ENCODE results near the gene P3H2. TPM values are rescaled to one million over a fixed set of nuclear protein-coding genes. Genes with fewer than 3 reads are reported as not detected.

Gene P3H2
- total and polyA plus RNA-seq, 2 donors (not counting 1 experiment from before 2014, with no cell fraction given): not detected

- CTCF ChIA-PET: interaction anchor here (1.0 kb wide), 1 partner anchor 10 kb away, joined by 3 read pairs; no protein-coding TSS in a partner anchor
- no peaks in the 10 kb centered on the region for H3K9me3 ChIP-seq (ENCODE audit: control extremely low read depth in 1 of 3, control insufficient read depth in 2 of 3, insufficient read depth in 1 of 3, low read length in 2 of 3)
Observed at GRCh38 chr3:190076136-190076535, 44.6 kb downstream of the P3H2 start.

DNA sequence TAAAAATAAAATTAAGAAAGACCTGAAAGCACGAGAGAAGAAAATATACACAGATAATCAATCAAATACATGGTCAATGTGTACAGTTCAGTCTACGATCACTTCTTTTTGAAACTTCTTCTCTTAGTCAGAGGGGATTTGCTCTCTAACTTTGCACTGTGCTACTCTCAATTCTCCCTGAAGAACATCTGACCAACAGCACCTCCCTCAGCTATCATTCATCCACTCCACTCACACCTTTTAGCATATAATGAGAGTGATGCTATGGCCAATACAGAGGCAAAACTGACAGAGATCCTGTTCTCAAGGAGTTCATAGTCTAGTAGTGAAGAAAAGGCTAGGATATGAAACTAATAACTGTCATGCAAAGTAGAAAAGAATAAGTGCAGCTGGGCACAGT lies 45.9 kb downstream of the P3H2 start:
- no peak overlapping the region for H3K4me2 ChIP-seq (replicated peaks; ENCODE audit: low read depth, low read length, poor library complexity, severe bottlenecking)
- ChIA-PET POLR2A (no interaction called here), CTCF (interaction anchor here (1.2 kb wide), 1 partner anchor 8 kb away, joined by 3 read pairs; no protein-coding TSS in a partner anchor)
- Mint-ChIP-seq H3K9me3 (ENCODE audit: insufficient read depth) (no peaks in the 10 kb centered on the region), H3K4me1 (no peaks in the 10 kb centered on the region), H3K4me3 (no peak overlapping the region), H3K27ac (no peak overlapping the region), H3K27me3 (peaks cover 4% of the 10 kb centered on the region)
- no peak overlapping the region for H3K4me3 ChIP-seq (ENCODE audit: control extremely low read depth in 1 of 5, extremely low read depth in 1 of 5, insufficient read depth in 1 of 5, low read depth in 2 of 5, low read length in 4 of 5)
- no CpG with 5 or more reads among the region's 2 CpGs for WGBS (ENCODE audit: insufficient coverage)
- H4K20me1 ChIP-seq (ENCODE audit: control insufficient read depth, insufficient read depth, low read length, poor library complexity, severe bottlenecking): no peaks in the 10 kb centered on the region
- no peaks in the 10 kb centered on the region for H3K27me3 ChIP-seq (replicated peaks in 1 of 4; ENCODE audit: control extremely low read depth in 1 of 4, control insufficient read depth in 3 of 4, insufficient read depth in 4 of 4, low read length in 3 of 4)
- intact Hi-C loops (cut with micrococcal nuclease): no loop called here
- TF ChIP-seq CTCF (IDR thresholded peaks at IDR 0.05) (no peak), EZH2 (IDR thresholded peaks at IDR 0.05; ENCODE audit: borderline replicate concordance, insufficient read depth, low read depth, low read length, poor library complexity, severe bottlenecking) (no peak)
- no peaks in the 10 kb centered on the region for H3K36me3 ChIP-seq (replicated peaks in 1 of 2; ENCODE audit: control extremely low read depth in 1 of 2, control insufficient read depth in 1 of 2, extremely low read depth in 1 of 2, insufficient read depth in 2 of 2, low read length in 1 of 2)
- H3K9me3 ChIP-seq (ENCODE audit: control extremely low read depth in 1 of 3, control insufficient read depth in 2 of 3, insufficient read depth in 1 of 3, low read length in 2 of 3): no peaks in the 10 kb centered on the region
- no peak overlapping the region for H3K27ac ChIP-seq (ENCODE audit: low read length in 2 of 2)
- DNase-seq: no peak
- no peak overlapping the region for H2AFZ ChIP-seq (ENCODE audit: insufficient read depth, low read depth, low read length, poor library complexity, severe bottlenecking)
- H3K79me2 ChIP-seq (ENCODE audit: control insufficient read depth, insufficient read depth, low read length): no peaks in the 10 kb centered on the region
- no peak for ATAC-seq (ENCODE audit: low read depth)
- no peaks in the 10 kb centered on the region for H3K4me1 ChIP-seq (ENCODE audit: control insufficient read depth in 2 of 2, insufficient read depth in 2 of 2, low read length in 2 of 2)
- no peak overlapping the region for H3K9ac ChIP-seq (ENCODE audit: low read length)

More at GRCh38 chr3:190076136-190076535, 44.6 kb downstream of the P3H2 start:
- H3K4me3 ChIP-seq (ENCODE audit: control extremely low read depth in 1 of 5, extremely low read depth in 1 of 5, insufficient read depth in 1 of 5, low read depth in 2 of 5, low read length in 4 of 5): no peak overlapping the region
- no peaks in the 10 kb centered on the region for H3K27me3 ChIP-seq (replicated peaks in 1 of 4; ENCODE audit: control extremely low read depth in 1 of 4, control insufficient read depth in 3 of 4, insufficient read depth in 4 of 4, low read length in 3 of 4)
- no peak overlapping the region for H3K4me2 ChIP-seq (replicated peaks; ENCODE audit: low read depth, low read length, poor library complexity, severe bottlenecking)
- no peaks in the 10 kb centered on the region for H3K79me2 ChIP-seq (ENCODE audit: control insufficient read depth, insufficient read depth, low read length)
- Mint-ChIP-seq H3K9me3 (ENCODE audit: insufficient read depth) (peaks cover 3% of the 10 kb centered on the region), H3K4me1 (no peaks in the 10 kb centered on the region), H3K27me3 (peaks cover 8% of the 10 kb centered on the region), H3K4me3 (no peak overlapping the region), H3K27ac (no peak overlapping the region)
- no peaks in the 10 kb centered on the region for H4K20me1 ChIP-seq (ENCODE audit: control insufficient read depth, insufficient read depth, low read length, poor library complexity, severe bottlenecking)
- intact Hi-C loops (cut with micrococcal nuclease): no loop called here
- DNase-seq (no peak), ATAC-seq (ENCODE audit: low read depth) (no peak)
- H3K4me1 ChIP-seq (ENCODE audit: control insufficient read depth in 2 of 2, insufficient read depth in 2 of 2, low read length in 2 of 2): no peaks in the 10 kb centered on the region
- TF ChIP-seq CTCF (IDR thresholded peaks at IDR 0.05): no peak
- no peak for TF ChIP-seq EZH2 (IDR thresholded peaks at IDR 0.05; ENCODE audit: borderline replicate concordance, insufficient read depth, low read depth, low read length, poor library complexity, severe bottlenecking)
- no peak overlapping the region for H3K27ac ChIP-seq (ENCODE audit: low read length in 2 of 2)
- POLR2A ChIA-PET: no interaction called here
- H3K9ac ChIP-seq (ENCODE audit: low read length): no peak overlapping the region
- H2AFZ ChIP-seq (ENCODE audit: insufficient read depth, low read depth, low read length, poor library complexity, severe bottlenecking): no peak overlapping the region
- H3K36me3 ChIP-seq (replicated peaks in 1 of 2; ENCODE audit: control extremely low read depth in 1 of 2, control insufficient read depth in 1 of 2, extremely low read depth in 1 of 2, insufficient read depth in 2 of 2, low read length in 1 of 2): no peaks in the 10 kb centered on the region

Measured in B cell (primary cell).